Esophagus muscularis mucosa (tissue), 4 donors: ENCODE results near the gene CBFB. TPM values are rescaled to one million over a fixed set of nuclear protein-coding genes. Genes with fewer than 3 reads are reported as not detected.

Experiments
- DNase-seq: peaks from one replicate; pipeline ENCODE4 v3.0.0-alpha.2; 2017; ENCODE audit errors: extremely low spot score
- H3K27ac ChIP-seq, 4 donors: fragments of 200-600 bp; sonication (generic); replicated peaks in 1 of 4; 1 replicate in 3 of 4; 2 replicates in 1 of 4; pipeline ENCODE4 v1.5.1; 2016 to 2019; ENCODE audit warnings: mild to moderate bottlenecking in 1 of 4
- H3K27me3 ChIP-seq, 4 donors: fragments of 200-600 bp; sonication (generic); one replicate each; pipeline versions ENCODE4 v1.5.1 to v1.6.0; 2016 to 2019
- H3K36me3 ChIP-seq, 4 donors: fragments of 200-600 bp; sonication (generic); one replicate each; pipeline ENCODE4 v1.5.1; 2016 to 2019
- H3K4me1 ChIP-seq, 4 donors: fragments of 200-600 bp; sonication (generic); one replicate each; pipeline ENCODE4 v1.5.1; 2016 to 2019
- H3K4me3 ChIP-seq, 4 donors: fragments of 200-600 bp; sonication (generic); 1 replicate in 2 of 4; 2 replicates in 2 of 4; pipeline ENCODE4 v1.5.1; 2016 to 2019; ENCODE audit warnings: mild to moderate bottlenecking in 4 of 4, moderate library complexity in 1 of 4
- H3K9me3 ChIP-seq, 4 donors: fragments of 200-600 bp; sonication (generic); 1 replicate in 3 of 4; 2 replicates in 1 of 4; pipeline ENCODE4 v1.5.1; 2016 to 2019
- CTCF ChIP-seq, 3 experiments: fragments of 200-600 bp in 2 of 3; fragments of 450-650 bp in 1 of 3; sonication (generic) in 2 of 3; IDR thresholded peaks; one replicate each; pipeline ENCODE4 v1.5.1; 2017 to 2019; ENCODE audit warnings: antibody characterized with exemption in 3 of 3, mild to moderate bottlenecking in 2 of 3, moderate library complexity in 1 of 3
- EP300 ChIP-seq: sonication (generic); formaldehyde crosslinking; IDR thresholded peaks from one replicate; pipeline ENCODE4 v1.6.1; 2017; ENCODE audit warnings: antibody characterized with exemption
- POLR2A ChIP-seq: fragments of 450-650 bp; IDR thresholded peaks from one replicate; pipeline ENCODE4 v1.6.1; 2017; ENCODE audit warnings: antibody characterized with exemption, moderate library complexity, mild to moderate bottlenecking, low read depth
- POLR2AphosphoS5 ChIP-seq, 2 donors: sonication (generic); formaldehyde crosslinking; IDR thresholded peaks; one replicate each; pipeline ENCODE4 v1.6.1; 2017; ENCODE audit warnings: antibody characterized with exemption in 2 of 2
- WGBS: methylation state at CpG from one replicate; pipeline ENCODE4 v1.1.5; 2018; 5-methylcytosine and 5-hydroxymethylcytosine counted together
- intact Hi-C: fragments of 100-400 bp; cut with DNase I; formaldehyde crosslinking; loops from one replicate; pipeline ENCODE4 v1.15.1; 2023
- total RNA-seq, 4 donors: library from RNA; depleted of rRNA; stranded (reverse); fragments of >200 nt; gene quantifications; one replicate each; pipeline versions ENCODE4 v1.1.0 to v1.2.1, GENCODE V29; 2016

CBFB gene
- total RNA-seq, 4 donors from 2014 or later: 20.6 to 39.8 (median 30.6) TPM

- H3K4me3 ChIP-seq: peak overlapping the region; percentile 91 to 96 (median 92)
- peak overlapping the region; percentile 75 to 86 (median 77) for H3K27ac ChIP-seq
- no peaks in the 10 kb centered on the region for H3K9me3 ChIP-seq
- intact Hi-C loops: loop anchor here (5.0 kb wide), 2 partner anchors 82 to 132 kb away; partner anchors contain the start of gene CBFB
- peaks cover 13 to 37% (median 31%) of the 10 kb centered on the region in 4 donors for H3K4me1 ChIP-seq
- H3K36me3 ChIP-seq: peaks cover 0 to 6% (median 0%) of the 10 kb centered on the region in 4 donors
- DNase-seq: no peak
- H3K27me3 ChIP-seq: no peaks in the 10 kb centered on the region
- WGBS: 81% methylated on average over 11 of the region's 18 CpGs
- TF ChIP-seq POLR2A (no peak), POLR2AphosphoS5 (IDR thresholded peaks at IDR 0.05) (no peak)
Observed at GRCh38 chr16:67108931-67109406, 80.0 kb downstream of the CBFB start.

GRCh38 chr16:67109407-67110135 lies 80.6 kb downstream of the CBFB start, which contains the start of gene PHAF1:
Gene PHAF1, plus strand, starts transcription at chr16:67109941. Its CDS starts 235 bp downstream, at chr16:67110176.
- peak within 1 kb of the TSS; percentile 75 to 86 (median 77) for H3K27ac ChIP-seq
- no peak for TF ChIP-seq POLR2A
- TF ChIP-seq POLR2AphosphoS5 (IDR thresholded peaks at IDR 0.05): peak; percentile 93 to 97
- peak in 1 of 3 experiments; percentile 30 for TF ChIP-seq CTCF (IDR thresholded peaks at IDR 0.05)
- TF ChIP-seq EP300: no peak
- DNase-seq: peak; percentile 97
- no peaks in the 10 kb centered on the region for H3K9me3 ChIP-seq
- intact Hi-C loops: loop anchor here (5.0 kb wide), 2 partner anchors 82 to 132 kb away; partner anchors contain the start of gene CBFB
- peaks cover 0 to 7% (median 0%) of the 10 kb centered on the region in 4 donors for H3K36me3 ChIP-seq
- WGBS: 0% methylated on average over 17 of the region's 63 CpGs
- peak within 1 kb of the TSS; percentile 91 to 96 (median 92) for H3K4me3 ChIP-seq
- H3K4me1 ChIP-seq: peaks cover 13 to 40% (median 31%) of the 10 kb centered on the region in 4 donors
- H3K27me3 ChIP-seq: no peaks in the 10 kb centered on the region

GRCh38 chr16:67111951-67112444 lies 83.0 kb downstream of the CBFB start:
- 75% methylated on average over 4 of the region's 4 CpGs for WGBS
- Histone ChIP-seq H3K27ac (no peak overlapping the region), H3K36me3 (peaks cover 0 to 13% (median 0%) of the 10 kb centered on the region in 4 donors), H3K9me3 (no peaks in the 10 kb centered on the region), H3K4me1 (peaks cover 13 to 46% (median 31%) of the 10 kb centered on the region in 4 donors), H3K4me3 (no peak overlapping the region), H3K27me3 (no peaks in the 10 kb centered on the region)
- DNase-seq: no peak
- TF ChIP-seq EP300 (no peak), CTCF (IDR thresholded peaks at IDR 0.05) (no peak), POLR2AphosphoS5 (IDR thresholded peaks at IDR 0.05) (no peak), POLR2A (no peak)
- intact Hi-C loops: no loop called here

GRCh38 chr16:67112591-67113399 lies 83.8 kb downstream of the CBFB start:
- DNase-seq: no peak
- H3K36me3 ChIP-seq: peaks cover 0 to 13% (median 0%) of the 10 kb centered on the region in 4 donors
- peaks cover 13 to 46% (median 31%) of the 10 kb centered on the region in 4 donors for H3K4me1 ChIP-seq
- no peak overlapping the region for H3K27ac ChIP-seq
- H3K27me3 ChIP-seq: no peaks in the 10 kb centered on the region
- TF ChIP-seq POLR2A (no peak), POLR2AphosphoS5 (IDR thresholded peaks at IDR 0.05) (no peak), CTCF (IDR thresholded peaks at IDR 0.05) (no peak), EP300 (no peak)
- 74% methylated on average over 4 of the region's 4 CpGs for WGBS
- no peaks in the 10 kb centered on the region for H3K9me3 ChIP-seq
- H3K4me3 ChIP-seq: no peak overlapping the region
- intact Hi-C loops: no loop called here
